NCI-H1417 (cell line): ENCODE results near the gene SMPD4.
"Not testable (repeated sequence)": the region's sequence is repeated elsewhere in the genome, so short reads cannot be mapped to it uniquely, and the experiment has no call there.

ENCODE experiments used
- DNase-seq, 3 experiments: peaks; one replicate each; lab custom pipeline; 2025; lab: John Stamatoyannopoulos, UW

SMPD4 gene

GRCh38 chr2:130141645-130142370, 39.6 kb downstream of the SMPD4 start:
- not testable (repeated sequence) for DNase-seq

- not testable (repeated sequence) for DNase-seq
These were observed 40.4 kb downstream of the SMPD4 start for GRCh38 chr2:130141002-130141401.

- not testable (repeated sequence) for DNase-seq
These were observed 40.9 kb downstream of the SMPD4 start for GRCh38 chr2:130140516-130140915.

- DNase-seq = not testable (repeated sequence)
These were observed 41.8 kb downstream of the SMPD4 start for GRCh38 chr2:130139331-130140280.

GRCh38 chr2:130138841-130139251, 42.6 kb downstream of the SMPD4 start:
- not testable (repeated sequence) for DNase-seq

- DNase-seq = not testable (repeated sequence)
These were observed 43.1 kb downstream of the SMPD4 start for GRCh38 chr2:130138326-130138725.

- DNase-seq = not testable (repeated sequence)
These were observed 44.3 kb downstream of the SMPD4 start for GRCh38 chr2:130137118-130137517.

GRCh38 chr2:130136546-130136945, 44.9 kb downstream of the SMPD4 start:
- not testable (repeated sequence) for DNase-seq

- DNase-seq = no peak
These were observed 45.5 kb downstream of the SMPD4 start for GRCh38 chr2:130135692-130136541.

GRCh38 chr2:130129120-130129829, 52.1 kb downstream of the SMPD4 start, which contains the start of gene POTEF:
Gene POTEF, minus strand, starts transcription at chr2:130129222. Its CDS starts 8,707 bp downstream, at chr2:130120515.
- DNase-seq = not testable (repeated sequence)

GRCh38 chr2:130128464-130128863, 52.9 kb downstream of the SMPD4 start:
- DNase-seq = not testable (repeated sequence)

GRCh38 chr2:130127726-130128125, 53.7 kb downstream of the SMPD4 start:
- not testable (repeated sequence) for DNase-seq

- not testable (repeated sequence) for DNase-seq
These were observed 60.5 kb downstream of the SMPD4 start for GRCh38 chr2:130120924-130121323.

- peak in 2 of 3 experiments; percentile 1 to 44 for DNase-seq
These were observed 78.6 kb downstream of the SMPD4 start for GRCh38 chr2:130102597-130103363.
